IMR-90 (cell line): ENCODE results near the gene DUSP8. TPM values are rescaled to one million over a fixed set of nuclear protein-coding genes. Genes with fewer than 3 reads are reported as not detected.
"Not testable (repeated sequence)": the region's sequence is repeated elsewhere in the genome, so short reads cannot be mapped to it uniquely, and the experiment has no call there.

Experiments
- ATAC-seq: fragments of 200-7000 bp; cut with Tn5 transposase; 2 replicates; pipeline ENCODE4 v1.9.1; 2020; ENCODE audit warnings: low read depth, mild to moderate bottlenecking, moderate library complexity
- BruUV-seq: library from RNA; stranded (reverse); fragments of 400-500 nt; replicated peaks from 2 replicates; lab custom pipeline; 2021; lab: Mats Ljungman, UMichigan
- CTCF ChIA-PET: fragments of 300-600 bp; formaldehyde crosslinking; extraction: SDS; loops from one replicate; lab custom pipeline; 2021; ENCODE audit warnings: antibody characterized with exemption; lab: Yijun Ruan, JAX
- POLR2A ChIA-PET: fragments of 300-600 bp; sonication (Branson Sonifier 250); formaldehyde crosslinking; loops from one replicate; lab custom pipeline; 2022; ENCODE audit warnings: antibody characterized with exemption; ENCODE audit not compliant: unreplicated experiment; lab: Charles Lee
- DNase-seq: peaks from one replicate; pipeline ENCODE4 v3.0.0; 2013
- H2AFZ ChIP-seq: replicated peaks from 2 replicates; pipeline ENCODE3; 2013; ENCODE audit warnings: low read length, mild to moderate bottlenecking; ENCODE audit not compliant: poor library complexity
- H2AK5ac ChIP-seq: 2 replicates; pipeline ENCODE4 v1.6.1; 2013; ENCODE audit warnings: low read depth, low read length, inconsistent platforms
- H2AK9ac ChIP-seq: replicated peaks from 2 replicates; pipeline ENCODE3; 2013; ENCODE audit warnings: mild to moderate bottlenecking, low read depth, low read length, moderate library complexity; ENCODE audit not compliant: poor library complexity
- H2BK120ac ChIP-seq: 2 replicates; pipeline ENCODE4 v1.6.1; 2013; ENCODE audit warnings: low read depth, low read length, inconsistent platforms
- H2BK15ac ChIP-seq: 3 replicates; pipeline ENCODE4 v1.6.1; 2013; ENCODE audit warnings: low read depth, low read length, inconsistent platforms
- H2BK20ac ChIP-seq: 2 replicates; pipeline ENCODE4 v1.6.1; 2013; ENCODE audit warnings: low read depth, mild to moderate bottlenecking, inconsistent platforms, low read length, moderate library complexity
- H2BK5ac ChIP-seq: 2 replicates; pipeline ENCODE4 v1.6.1; 2013; ENCODE audit warnings: mild to moderate bottlenecking, low read depth, low read length, inconsistent platforms; ENCODE audit not compliant: poor library complexity, severe bottlenecking
- H3K14ac ChIP-seq: replicated peaks from 2 replicates; pipeline ENCODE4 v1.6.1; 2013; ENCODE audit warnings: low read depth, low read length, inconsistent platforms
- H3K18ac ChIP-seq: 2 replicates; pipeline ENCODE4 v1.6.1; 2013; ENCODE audit warnings: low read depth, low read length, control low read depth
- H3K23ac ChIP-seq: 2 replicates; pipeline ENCODE4 v1.6.1; 2013; ENCODE audit warnings: low read depth, low read length, inconsistent platforms
- H3K27ac ChIP-seq: 2 replicates; pipeline ENCODE4 v1.5.1; 2013; ENCODE audit warnings: mild to moderate bottlenecking, control low read depth, low read length; ENCODE audit not compliant: insufficient read depth
- H3K27me3 ChIP-seq: 2 replicates; pipeline ENCODE4 v1.6.1; 2013; ENCODE audit warnings: low read length; ENCODE audit not compliant: control insufficient read depth, insufficient read depth
- H3K36me3 ChIP-seq: 2 replicates; pipeline ENCODE4 v1.6.1; 2013; ENCODE audit warnings: low read length, mixed read lengths; ENCODE audit not compliant: control insufficient read depth, insufficient read depth
- H3K4ac ChIP-seq: 2 replicates; pipeline ENCODE4 v1.6.1; 2013; ENCODE audit warnings: low read depth, low read length, inconsistent platforms
- H3K4me1 ChIP-seq: 2 replicates; pipeline ENCODE4 v1.6.1; 2013; ENCODE audit warnings: low read length, mixed read lengths; ENCODE audit not compliant: control insufficient read depth, insufficient read depth
- H3K4me2 ChIP-seq: 2 replicates; pipeline ENCODE4 v1.6.1; 2013; ENCODE audit warnings: low read depth, mild to moderate bottlenecking, control low read depth, low read length, moderate library complexity
- H3K4me3 ChIP-seq: 2 replicates; pipeline ENCODE4 v1.5.1; 2013; ENCODE audit warnings: low read depth, mild to moderate bottlenecking, control low read depth, low read length, moderate library complexity; ENCODE audit not compliant: insufficient read depth
- H3K56ac ChIP-seq: 2 replicates; pipeline ENCODE4 v1.6.1; 2013; ENCODE audit warnings: low read length, inconsistent platforms; ENCODE audit not compliant: insufficient read depth; ENCODE audit errors: extremely low read depth
- H3K79me1 ChIP-seq, 2 experiments: 2 replicates each; pipeline ENCODE4 v1.6.1; 2013; ENCODE audit warnings: low read length in 2 of 2, inconsistent platforms in 1 of 2, low read depth in 1 of 2
- H3K9ac ChIP-seq: 2 replicates; pipeline ENCODE4 v1.6.1; 2013; ENCODE audit warnings: low read depth, low read length, control low read depth
- H3K9me1 ChIP-seq: 2 replicates; pipeline ENCODE4 v1.6.1; 2013; ENCODE audit warnings: low read length, inconsistent platforms; ENCODE audit not compliant: insufficient read depth
- H3K9me3 ChIP-seq: 2 replicates; pipeline ENCODE4 v1.6.1; 2013; ENCODE audit warnings: low read length; ENCODE audit not compliant: control insufficient read depth, insufficient read depth
- H4K20me1 ChIP-seq: 2 replicates; pipeline ENCODE4 v1.6.1; 2013; ENCODE audit warnings: low read length, inconsistent platforms; ENCODE audit not compliant: insufficient read depth
- H4K5ac ChIP-seq: 2 replicates; pipeline ENCODE4 v1.6.1; 2013; ENCODE audit warnings: mild to moderate bottlenecking, low read depth, low read length, control low read depth
- H4K8ac ChIP-seq, 2 experiments: 2 replicates each; pipeline ENCODE4 v1.6.1; 2013; ENCODE audit warnings: low read depth in 2 of 2, low read length in 2 of 2, control low read depth in 1 of 2, inconsistent platforms in 1 of 2
- H4K91ac ChIP-seq: 2 replicates; pipeline ENCODE4 v1.6.1; 2013; ENCODE audit warnings: low read depth, low read length, inconsistent platforms; ENCODE audit not compliant: insufficient read depth
- WGBS, 2 experiments: methylation state at CpG; one replicate each; pipeline versions ENCODE4 v1.1.5 to v1.1.7; 2013; ENCODE audit warnings: missing lambda C conversion rate in 2 of 2; ENCODE audit not compliant: insufficient read length in 1 of 2; ENCODE audit errors: extremely low coverage in 2 of 2; 5-methylcytosine and 5-hydroxymethylcytosine counted together
- dilution Hi-C: fragments of 300-500 bp; cut with HindIII; formaldehyde crosslinking; loops from one replicate; pipeline ENCODE4 v1.14.3; 2018; ENCODE audit warnings: low sequenced_read_pairs; ENCODE audit not compliant: unreplicated experiment
- in situ Hi-C: fragments of 300-500 bp; cut with MboI; formaldehyde crosslinking; loops from 3 replicates; pipeline ENCODE4 v1.14.3; 2019; ENCODE audit warnings: low sequenced_read_pairs, inconsistent platforms, mixed read lengths
- intact Hi-C: fragments of 100-400 bp; cut with micrococcal nuclease; formaldehyde crosslinking; loops from 2 replicates; pipeline ENCODE4 v1.10.0; 2022
- polyA plus RNA-seq, 3 experiments: library from polyadenylated mRNA; depleted of rRNA; stranded (reverse); fragments of >200 nt; gene quantifications; 2 replicates each; pipeline ENCODE4 v1.2.3, GENCODE V29; 2012; ENCODE audit warnings: low replicate concordance in 1 of 3
- total RNA-seq: library from RNA; depleted of rRNA; stranded (reverse); fragments of >200 nt; gene quantifications from 2 replicates; pipeline ENCODE4 v1.2.3, GENCODE V29; 2012

Gene DUSP8
- total and polyA plus RNA-seq, 2 of the 4 experiments (the other 2 are of a cell fraction): 0.72 to 4.2 TPM

- H4K20me1 ChIP-seq, H2AK5ac ChIP-seq, H3K4me2 ChIP-seq, H3K23ac ChIP-seq, H3K4me1 ChIP-seq, H3K14ac ChIP-seq, BruUV-seq, H2BK20ac ChIP-seq, H3K18ac ChIP-seq, H2AFZ ChIP-seq, H3K36me3 ChIP-seq, H3K4ac ChIP-seq, H2BK120ac ChIP-seq, DNase-seq, CTCF ChIA-PET, intact Hi-C loops, in situ Hi-C loops, H3K9ac ChIP-seq, dilution Hi-C loops, H3K4me3 ChIP-seq, ATAC-seq, H2AK9ac ChIP-seq, H2BK5ac ChIP-seq, H3K79me1 ChIP-seq, H3K27ac ChIP-seq, H4K8ac ChIP-seq, H3K9me1 ChIP-seq, POLR2A ChIA-PET, H2BK15ac ChIP-seq, H4K91ac ChIP-seq, H4K5ac ChIP-seq, H3K9me3 ChIP-seq, H3K56ac ChIP-seq: not testable (repeated sequence)
- WGBS, 2 experiments: no CpG with 5 or more reads among the region's 3 CpGs
- peaks cover 53% of the 10 kb centered on the region for H3K27me3 ChIP-seq
Measured at GRCh38 chr11:1601663-1602062, 29.6 kb upstream of the DUSP8 start.
